H1 (cell line): ENCODE measurements around the gene GLUL. TPM values are rescaled to one million over a fixed set of nuclear protein-coding genes. Genes with fewer than 3 reads are reported as not detected.

Source experiments
- CTCF ChIA-PET: fragments of 300-600 bp; sonication (Branson Sonifier 250); formaldehyde crosslinking; loops from one replicate; lab custom pipeline; 2021; ENCODE audit not compliant: partially characterized antibody; lab: Charles Lee
- POLR2A ChIA-PET: fragments of 300-600 bp; sonication (Branson Sonifier 250); formaldehyde crosslinking; loops from one replicate; lab custom pipeline; 2021; ENCODE audit warnings: inconsistent platforms; ENCODE audit not compliant: partially characterized antibody; lab: Charles Lee
- DNase-seq, 2 experiments: peaks; one replicate each; pipeline versions ENCODE4 v3.0.0 to v3.0.0-alpha.2; 2010 to 2022; ENCODE audit warnings: low spot score in 2 of 2, low read depth in 1 of 2, mixed read lengths in 1 of 2
- FAIRE-seq: peaks from 2 replicates; lab custom pipeline; 2011; peaks lifted over from hg19 to GRCh38; lab: Jason Lieb, UNC
- H2AFZ ChIP-seq: 2 replicates; pipeline ENCODE4 v1.8.1; 2012; ENCODE audit warnings: low read length, inconsistent platforms
- H2AK5ac ChIP-seq: 2 replicates; pipeline ENCODE4 v1.6.1; 2013; ENCODE audit warnings: low read depth, low read length
- H2BK120ac ChIP-seq: replicated peaks from 2 replicates; pipeline ENCODE3; 2013; ENCODE audit warnings: low read depth, low read length, inconsistent platforms
- H2BK12ac ChIP-seq: 2 replicates; pipeline ENCODE4 v1.6.1; 2013; ENCODE audit warnings: low read depth, low read length
- H2BK15ac ChIP-seq: 2 replicates; pipeline ENCODE4 v1.6.1; 2013; ENCODE audit warnings: low read length
- H2BK20ac ChIP-seq: 2 replicates; pipeline ENCODE4 v1.6.1; 2013; ENCODE audit warnings: low read length
- H2BK5ac ChIP-seq: 2 replicates; pipeline ENCODE4 v1.6.1; 2013; ENCODE audit warnings: low read depth, low read length
- H3K14ac ChIP-seq: 2 replicates; pipeline ENCODE4 v1.6.1; 2013; ENCODE audit warnings: inconsistent platforms; ENCODE audit not compliant: insufficient read length
- H3K18ac ChIP-seq: 2 replicates; pipeline ENCODE4 v1.6.1; 2013; ENCODE audit warnings: low read length; ENCODE audit errors: extremely low read depth
- H3K23ac ChIP-seq: 2 replicates; pipeline ENCODE4 v1.6.1; 2013; ENCODE audit warnings: inconsistent platforms; ENCODE audit not compliant: insufficient read length
- H3K23me2 ChIP-seq: 2 replicates; pipeline ENCODE4 v1.6.1; 2013; ENCODE audit warnings: low read depth, low read length
- H3K27ac ChIP-seq: 2 replicates; pipeline ENCODE4 v1.6.1; 2011; ENCODE audit warnings: low read depth, low read length, inconsistent platforms
- H3K27me3 ChIP-seq, 4 experiments: replicated peaks in 1 of 4; 1 replicate in 1 of 4; 2 replicates in 3 of 4; pipeline versions ENCODE4 v1.6.1 to v1.8.1; 2011 to 2013; ENCODE audit warnings: low read length in 3 of 4, mild to moderate bottlenecking in 3 of 4, inconsistent platforms in 2 of 4, mixed read lengths in 2 of 4, moderate library complexity in 1 of 4; ENCODE audit not compliant: control insufficient read depth in 3 of 4, insufficient read depth in 3 of 4; ENCODE audit errors: extremely low read depth in 1 of 4
- H3K36me3 ChIP-seq, 4 experiments: 2 replicates each; pipeline versions ENCODE4 v1.6.1 to v1.8.1; 2011 to 2013; ENCODE audit warnings: mild to moderate bottlenecking in 4 of 4, low read length in 3 of 4, moderate library complexity in 2 of 4, control low read depth in 1 of 4, inconsistent platforms in 1 of 4; ENCODE audit not compliant: insufficient read depth in 4 of 4, control insufficient read depth in 2 of 4
- H3K4ac ChIP-seq: replicated peaks from 2 replicates; pipeline ENCODE3; 2013; ENCODE audit warnings: low read length, low read depth, mixed read lengths, inconsistent platforms; ENCODE audit not compliant: insufficient read length
- H3K4me1 ChIP-seq, 4 experiments: replicated peaks in 1 of 4; 1 replicate in 1 of 4; 2 replicates in 3 of 4; pipeline versions ENCODE4 v1.6.1 to v1.8.1; 2011 to 2013; ENCODE audit warnings: low read length in 3 of 4, inconsistent platforms in 2 of 4, mixed read lengths in 1 of 4; ENCODE audit not compliant: insufficient read depth in 4 of 4, control insufficient read depth in 3 of 4
- H3K4me2 ChIP-seq, 2 experiments: 2 replicates each; pipeline versions ENCODE4 v1.6.1 to v1.8.1; 2011 to 2013; ENCODE audit warnings: low read depth in 2 of 2, low read length in 2 of 2, control low read depth in 1 of 2, inconsistent platforms in 1 of 2, mild to moderate bottlenecking in 1 of 2; ENCODE audit not compliant: insufficient read depth in 1 of 2
- H3K4me3 ChIP-seq, 4 experiments: fragments of 200-600, 300-600 bp in 1 of 4; sonication (generic), shearing (Covaris generic), sonication (Bioruptor Twin) in 1 of 4; 2 replicates each; pipeline versions ENCODE4 v1.5.1 to v1.8.1; 2011 to 2016; ENCODE audit warnings: low read length in 4 of 4, low read depth in 3 of 4, control low read depth in 2 of 4, inconsistent platforms in 2 of 4, mild to moderate bottlenecking in 2 of 4, mixed read lengths in 1 of 4, moderate library complexity in 1 of 4; ENCODE audit not compliant: insufficient read depth in 2 of 4; ENCODE audit errors: extremely low read depth in 1 of 4
- H3K56ac ChIP-seq: replicated peaks from 2 replicates; pipeline ENCODE3; 2013; ENCODE audit warnings: low read depth, mild to moderate bottlenecking, mixed read lengths, low read length, inconsistent platforms; ENCODE audit not compliant: insufficient read length
- H3K79me1 ChIP-seq: 2 replicates; pipeline ENCODE4 v1.6.1; 2013; ENCODE audit warnings: low read depth, low read length, control low read depth
- H3K79me2 ChIP-seq, 2 experiments: 2 replicates each; pipeline versions ENCODE4 v1.6.1 to v1.8.1; 2012 to 2013; ENCODE audit warnings: low read length in 2 of 2, mild to moderate bottlenecking in 2 of 2, inconsistent platforms in 1 of 2; ENCODE audit not compliant: insufficient read depth in 2 of 2, control insufficient read depth in 1 of 2
- H3K9ac ChIP-seq, 4 experiments: replicated peaks in 1 of 4; 1 replicate in 1 of 4; 2 replicates in 3 of 4; pipeline versions ENCODE4 v1.6.1 to v1.8.1; 2011 to 2013; ENCODE audit warnings: low read depth in 3 of 4, low read length in 3 of 4, control low read depth in 2 of 4, mild to moderate bottlenecking in 2 of 4, moderate library complexity in 2 of 4, inconsistent platforms in 1 of 4; ENCODE audit errors: extremely low read depth in 1 of 4
- H3K9me3 ChIP-seq, 2 experiments: 2 replicates each; pipeline versions ENCODE4 v1.6.1 to v1.8.1; 2012 to 2013; ENCODE audit warnings: mild to moderate bottlenecking in 2 of 2, moderate library complexity in 2 of 2, control low read depth in 1 of 2, inconsistent platforms in 1 of 2, low read depth in 1 of 2, low read length in 1 of 2, mixed read lengths in 1 of 2; ENCODE audit not compliant: insufficient read depth in 2 of 2
- H4K20me1 ChIP-seq, 2 experiments: replicated peaks in 1 of 2; 2 replicates each; pipeline versions ENCODE3 to v1.8.1; 2011 to 2013; ENCODE audit warnings: inconsistent platforms in 2 of 2, low read length in 2 of 2, mild to moderate bottlenecking in 1 of 2; ENCODE audit not compliant: insufficient read depth in 2 of 2, control insufficient read depth in 1 of 2
- H4K5ac ChIP-seq: 2 replicates; pipeline ENCODE4 v1.6.1; 2013; ENCODE audit warnings: low read length, low read depth, mixed read lengths, inconsistent platforms; ENCODE audit not compliant: insufficient read length
- H4K8ac ChIP-seq: 2 replicates; pipeline ENCODE4 v1.8.0; 2013; ENCODE audit warnings: mild to moderate bottlenecking, moderate library complexity, low read length, inconsistent platforms; ENCODE audit not compliant: insufficient read depth; ENCODE audit errors: extremely low read depth
- H4K91ac ChIP-seq: replicated peaks from 2 replicates; pipeline ENCODE3; 2013; ENCODE audit warnings: low read length, mixed read lengths, inconsistent platforms; ENCODE audit not compliant: insufficient read length
- BCL11A ChIP-seq, 2 experiments: IDR thresholded peaks; one replicate each; pipeline ENCODE4 v1.6.1; 2011; ENCODE audit warnings: low read depth in 2 of 2, low read length in 2 of 2, mild to moderate bottlenecking in 2 of 2
- HDAC6 ChIP-seq: IDR thresholded peaks from one replicate; pipeline ENCODE4 v1.7.1; 2012; ENCODE audit warnings: low read depth, mild to moderate bottlenecking, inconsistent platforms, low read length, moderate library complexity
- PHF8 ChIP-seq: fragments of 200-600 bp; sonication (generic); conservative IDR thresholded peaks from 2 replicates; pipeline ENCODE4 v1.7.1; 2012; ENCODE audit warnings: low read depth, mild to moderate bottlenecking, inconsistent platforms, low read length, moderate library complexity
- SAP30 ChIP-seq: fragments of 300-600 bp; sonication (generic); IDR thresholded peaks from 2 replicates; pipeline ENCODE4 v1.7.1; 2012; ENCODE audit warnings: low read length, moderate library complexity, mild to moderate bottlenecking, inconsistent platforms; ENCODE audit not compliant: insufficient read depth, insufficient replicate concordance
- SIRT6 ChIP-seq: IDR thresholded peaks from one replicate; pipeline ENCODE4 v1.7.1; 2012; ENCODE audit warnings: low read length, inconsistent platforms
- SP2 ChIP-seq: IDR thresholded peaks from 2 replicates; pipeline ENCODE4 v1.6.1; 2012; ENCODE audit warnings: mild to moderate bottlenecking, low read length, inconsistent platforms
- ZNF274 ChIP-seq: IDR thresholded peaks from 2 replicates; pipeline ENCODE4 v1.7.0; 2012; ENCODE audit warnings: low read length, borderline replicate concordance; ENCODE audit errors: extremely low read depth
- WGBS, 2 experiments: shearing (Covaris generic) in 1 of 2; methylation state at CpG; one replicate each; pipeline versions ENCODE4 v1.1.6 to v1.1.7; 2013 to 2015; ENCODE audit warnings: low lambda C conversion rate in 2 of 2, mixed read lengths in 2 of 2, inconsistent platforms in 1 of 2, low coverage in 1 of 2, missing lambda C conversion rate in 1 of 2; ENCODE audit not compliant: insufficient replicate concordance in 2 of 2, insufficient coverage in 1 of 2, insufficient read length in 1 of 2; ENCODE audit errors: extremely low coverage in 1 of 2, missing lambda C conversion rate in 1 of 2; 5-methylcytosine and 5-hydroxymethylcytosine counted together
- polyA plus RNA-seq, 7 experiments: library from polyadenylated mRNA; depleted of rRNA in 3 of 7; stranded (reverse) in 5 of 7; unstranded in 2 of 7; fragments of >200 nt in 5 of 7; fragments of 200-250 nt in 2 of 7; gene quantifications; 1 replicate in 5 of 7; 2 replicates in 1 of 7; 4 replicates in 1 of 7; pipeline versions ENCODE4 v1.2.1 to v1.2.3, GENCODE V29; 2011 to 2013; ENCODE audit warnings: missing spikeins in 2 of 7, mixed read lengths in 2 of 7
- total RNA-seq: library from RNA; stranded (reverse); fragmentation: NEBNext Ultra II Directional; extraction: Animal tissue kit (Norgen Biotek cat#: 25700); gene quantifications from 2 replicates; pipeline ENCODE4 v1.2.1, GENCODE V29; 2021

The GLUL gene
- total and polyA plus RNA-seq, 2 of the 8 experiments (the other 6 are each of a cell fraction or from before 2014, with no cell fraction given), result 261 to 453 TPM

GRCh38 chr1:182332261-182333060, 59.1 kb downstream of the GLUL start:
- Histone ChIP-seq H4K20me1 (no peaks in the 10 kb centered on the region), H3K14ac (no peak overlapping the region), H3K79me2 (no peaks in the 10 kb centered on the region), H2BK5ac (no peak overlapping the region), H2BK12ac (no peak overlapping the region), H3K4me3 (no peak overlapping the region), H2BK20ac (no peak overlapping the region), H3K9me3 (no peaks in the 10 kb centered on the region), H3K79me1 (no peaks in the 10 kb centered on the region), H2BK15ac (no peak overlapping the region; the same call in 1 of the 2 replicates), H3K56ac (no peak overlapping the region), H2AK5ac (no peak overlapping the region), H4K5ac (no peak overlapping the region), H3K4me2 (peak overlapping the region in 1 of 2 experiments; percentile 26; a peak in 1 of 4 replicates), H2BK120ac (no peak overlapping the region), H3K36me3 (no peaks in the 10 kb centered on the region), H3K23me2 (no peaks in the 10 kb centered on the region), H3K23ac (no peak overlapping the region), H3K4me1 (peaks cover 0 to 8% (median 4%) of the 10 kb centered on the region in 4 experiments; a peak in 6 of 7 replicates), H3K27me3 (no peaks in the 10 kb centered on the region; a peak in 1 of 7 replicates), H4K8ac (no peak overlapping the region), H3K18ac (no peak overlapping the region), H4K91ac (no peak overlapping the region), H3K4ac (no peak overlapping the region), H2AFZ (peak overlapping the region; percentile 99; the same call in 1 of the 2 replicates), H3K27ac (no peak overlapping the region), H3K9ac (no peak overlapping the region)
- WGBS, 2 experiments, result 78% methylated on average over 13 of the region's 13 CpGs; no CpG with 5 or more reads in 1 of the 2 experiments
- FAIRE-seq (no peak), DNase-seq (no peak)
- ChIA-PET POLR2A (interaction anchor here (0.6 to 0.9 kb wide), 2 partner anchors 49 to 909 kb away, joined by 3 to 4 read pairs; no protein-coding TSS in a partner anchor), CTCF (interaction anchor here (0.7 to 1.2 kb wide), 8 partner anchors 9 to 452 kb away, joined by 3 to 5 read pairs (median 3); no protein-coding TSS in a partner anchor)
- TF ChIP-seq BCL11A (IDR thresholded peaks at IDR 0.05; ENCODE audit: low read depth in 2 of 2, low read length in 2 of 2) (no peak), HDAC6 (no peak), SAP30 (no peak), SP2 (no peak), ZNF274 (no peak), SIRT6 (no peak), PHF8 (no peak)
